IgD-negative memory B cell (primary cell): ENCODE results near the gene ZC3H14. TPM values are rescaled to one million over a fixed set of nuclear protein-coding genes. Genes with fewer than 3 reads are reported as not detected.
A peak's percentile ranks its signal among the peaks of the same experiment; 100 is the strongest.

ENCODE experiments used
- H3K27ac Mint-ChIP-seq, 3 donors: one replicate each; pipeline ENCODE4 v1.8.0; 2020 to 2022; ENCODE audit warnings: mild to moderate bottlenecking in 3 of 3, mixed read lengths in 3 of 3, moderate library complexity in 1 of 3
- H3K27me3 Mint-ChIP-seq: one replicate; pipeline ENCODE4 v1.8.0; 2021; ENCODE audit warnings: mixed read lengths
- H3K36me3 Mint-ChIP-seq: one replicate; pipeline ENCODE4 v1.8.0; 2020; ENCODE audit warnings: mild to moderate bottlenecking, mixed read lengths
- H3K4me1 Mint-ChIP-seq, 3 donors: one replicate each; pipeline ENCODE4 v1.8.0; 2020 to 2022; ENCODE audit warnings: mixed read lengths in 3 of 3, mild to moderate bottlenecking in 1 of 3
- H3K4me3 Mint-ChIP-seq, 4 donors: one replicate each; pipeline ENCODE4 v1.8.0; 2020 to 2022; ENCODE audit warnings: mild to moderate bottlenecking in 4 of 4, mixed read lengths in 4 of 4, moderate library complexity in 3 of 4
- H3K9me3 Mint-ChIP-seq, 3 donors: one replicate each; pipeline ENCODE4 v1.8.0; 2020 to 2021; ENCODE audit warnings: mixed read lengths in 3 of 3, mild to moderate bottlenecking in 1 of 3
- polyA plus RNA-seq: library from polyadenylated mRNA; unstranded; fragments of 300-500 nt; fragmentation: Illumina TruSeq; gene quantifications from one replicate; pipeline ENCODE4 v1.2.3, GENCODE V29; 2021

ZC3H14 gene
- polyA plus RNA-seq, 1 donor from 2014 or later, result 45.4 TPM

- Mint-ChIP-seq H3K27me3 (peaks cover 2% of the 10 kb centered on the region), H3K9me3 (peaks cover 0 to 5% (median 0%) of the 10 kb centered on the region in 3 donors), H3K36me3 (peaks cover 3% of the 10 kb centered on the region), H3K4me3 (peak overlapping the region; percentile 94 to 98 (median 96)), H3K27ac (peak overlapping the region; percentile 77 to 95 (median 90)), H3K4me1 (peaks cover 12 to 26% (median 18%) of the 10 kb centered on the region in 3 donors)
Measured at GRCh38 chr14:88563845-88564244, 1.0 kb downstream of the ZC3H14 start.

GRCh38 chr14:88565427-88565826, 2.6 kb downstream of the ZC3H14 start:
- peaks cover 8% of the 10 kb centered on the region for H3K36me3 Mint-ChIP-seq
- no peak overlapping the region for H3K27ac Mint-ChIP-seq
- H3K4me1 Mint-ChIP-seq, result peaks cover 12 to 23% (median 17%) of the 10 kb centered on the region in 3 donors
- no peaks in the 10 kb centered on the region for H3K27me3 Mint-ChIP-seq
- peak overlapping the region in 1 of 4 donors; percentile 38 for H3K4me3 Mint-ChIP-seq
- peaks cover 0 to 5% (median 0%) of the 10 kb centered on the region in 3 donors for H3K9me3 Mint-ChIP-seq

GRCh38 chr14:88568196-88568595, 5.4 kb downstream of the ZC3H14 start:
- H3K36me3 Mint-ChIP-seq, result peaks cover 12% of the 10 kb centered on the region

GRCh38 chr14:88572117-88572516, 9.3 kb downstream of the ZC3H14 start:
- Mint-ChIP-seq H3K4me1 (peaks cover 0 to 2% (median 0%) of the 10 kb centered on the region in 3 donors), H3K27ac (no peak overlapping the region), H3K27me3 (no peaks in the 10 kb centered on the region), H3K9me3 (peaks cover 0 to 5% (median 0%) of the 10 kb centered on the region in 3 donors), H3K4me3 (no peak overlapping the region), H3K36me3 (peaks cover 14% of the 10 kb centered on the region)

More at GRCh38 chr14:88568196-88568595, 5.4 kb downstream of the ZC3H14 start:
- Mint-ChIP-seq H3K9me3 (peaks cover 0 to 5% (median 0%) of the 10 kb centered on the region in 3 donors), H3K27me3 (no peaks in the 10 kb centered on the region), H3K27ac (no peak overlapping the region), H3K4me3 (no peak overlapping the region), H3K4me1 (peaks cover 10 to 12% (median 12%) of the 10 kb centered on the region in 3 donors)

- H3K9me3 Mint-ChIP-seq, result no peaks in the 10 kb centered on the region
- peaks cover 14% of the 10 kb centered on the region for H3K36me3 Mint-ChIP-seq
Measured at GRCh38 chr14:88576222-88576621, 13.4 kb downstream of the ZC3H14 start.

GRCh38 chr14:88584451-88584850, 21.6 kb downstream of the ZC3H14 start:
- Mint-ChIP-seq H3K27ac (no peak overlapping the region), H3K9me3 (no peaks in the 10 kb centered on the region)

More at GRCh38 chr14:88576222-88576621, 13.4 kb downstream of the ZC3H14 start:
- Mint-ChIP-seq H3K27me3 (no peaks in the 10 kb centered on the region), H3K4me1 (no peaks in the 10 kb centered on the region), H3K4me3 (no peak overlapping the region), H3K27ac (no peak overlapping the region)

GRCh38 chr14:88588081-88588480, 25.2 kb downstream of the ZC3H14 start:
- no peaks in the 10 kb centered on the region for H3K9me3 Mint-ChIP-seq
- no peaks in the 10 kb centered on the region for H3K27me3 Mint-ChIP-seq
- no peak overlapping the region for H3K4me3 Mint-ChIP-seq
- peaks cover 20% of the 10 kb centered on the region for H3K36me3 Mint-ChIP-seq
- H3K4me1 Mint-ChIP-seq, result peaks cover 0 to 4% (median 4%) of the 10 kb centered on the region in 3 donors
- peak overlapping the region in 1 of 3 donors; percentile 18 for H3K27ac Mint-ChIP-seq

More at GRCh38 chr14:88584451-88584850, 21.6 kb downstream of the ZC3H14 start:
- Mint-ChIP-seq H3K4me3 (no peak overlapping the region), H3K36me3 (peaks cover 27% of the 10 kb centered on the region), H3K4me1 (peaks cover 0 to 4% (median 1%) of the 10 kb centered on the region in 3 donors), H3K27me3 (no peaks in the 10 kb centered on the region)

GRCh38 chr14:88590173-88590572, 27.3 kb downstream of the ZC3H14 start:
- H3K27ac Mint-ChIP-seq, result peak overlapping the region in 1 of 3 donors; percentile 59
- no peak overlapping the region for H3K4me3 Mint-ChIP-seq
- H3K36me3 Mint-ChIP-seq, result peaks cover 14% of the 10 kb centered on the region
- H3K27me3 Mint-ChIP-seq, result no peaks in the 10 kb centered on the region
- peaks cover 0 to 2% (median 0%) of the 10 kb centered on the region in 3 donors for H3K4me1 Mint-ChIP-seq
- no peaks in the 10 kb centered on the region for H3K9me3 Mint-ChIP-seq

GRCh38 chr14:88592031-88592430, 29.2 kb downstream of the ZC3H14 start:
- Mint-ChIP-seq H3K9me3 (no peaks in the 10 kb centered on the region), H3K36me3 (peaks cover 13% of the 10 kb centered on the region), H3K4me3 (no peak overlapping the region), H3K27ac (no peak overlapping the region), H3K4me1 (peaks cover 0 to 2% (median 0%) of the 10 kb centered on the region in 3 donors), H3K27me3 (no peaks in the 10 kb centered on the region)

- H3K27ac Mint-ChIP-seq, result no peak overlapping the region
- no peaks in the 10 kb centered on the region for H3K27me3 Mint-ChIP-seq
- H3K4me3 Mint-ChIP-seq, result peak overlapping the region in 1 of 4 donors; percentile 5
- H3K36me3 Mint-ChIP-seq, result peaks cover 21% of the 10 kb centered on the region
- no peaks in the 10 kb centered on the region for H3K9me3 Mint-ChIP-seq
- H3K4me1 Mint-ChIP-seq, result peaks cover 15 to 19% (median 18%) of the 10 kb centered on the region in 3 donors
Measured at GRCh38 chr14:88597038-88597437, 34.2 kb downstream of the ZC3H14 start.

GRCh38 chr14:88597601-88598000, 34.8 kb downstream of the ZC3H14 start:
- Mint-ChIP-seq H3K27ac (peak overlapping the region in 1 of 3 donors; percentile 1), H3K36me3 (peaks cover 21% of the 10 kb centered on the region), H3K9me3 (no peaks in the 10 kb centered on the region), H3K4me1 (peaks cover 15 to 19% (median 18%) of the 10 kb centered on the region in 3 donors), H3K27me3 (no peaks in the 10 kb centered on the region), H3K4me3 (no peak overlapping the region)

GRCh38 chr14:88598097-88598675, 35.3 kb downstream of the ZC3H14 start:
- Mint-ChIP-seq H3K27ac (peak overlapping the region in 1 of 3 donors; percentile 1), H3K36me3 (peaks cover 22% of the 10 kb centered on the region), H3K27me3 (no peaks in the 10 kb centered on the region), H3K4me3 (no peak overlapping the region), H3K4me1 (peaks cover 15 to 19% (median 18%) of the 10 kb centered on the region in 3 donors), H3K9me3 (no peaks in the 10 kb centered on the region)

- Mint-ChIP-seq H3K4me3 (peak overlapping the region in 2 of 4 donors; percentile 43 to 87), H3K36me3 (peaks cover 27% of the 10 kb centered on the region)
Measured at GRCh38 chr14:88599326-88599725, 36.5 kb downstream of the ZC3H14 start.

GRCh38 chr14:88599761-88600439, 37.1 kb downstream of the ZC3H14 start:
- peak overlapping the region in 2 of 4 donors; percentile 43 to 87 for H3K4me3 Mint-ChIP-seq
- H3K27ac Mint-ChIP-seq, result peak overlapping the region in 2 of 3 donors; percentile 53 to 70
- H3K27me3 Mint-ChIP-seq, result no peaks in the 10 kb centered on the region
- peaks cover 23% of the 10 kb centered on the region for H3K36me3 Mint-ChIP-seq
- H3K9me3 Mint-ChIP-seq, result no peaks in the 10 kb centered on the region
- peaks cover 15 to 19% (median 18%) of the 10 kb centered on the region in 3 donors for H3K4me1 Mint-ChIP-seq

More at GRCh38 chr14:88599326-88599725, 36.5 kb downstream of the ZC3H14 start:
- peak overlapping the region in 1 of 3 donors; percentile 70 for H3K27ac Mint-ChIP-seq
- no peaks in the 10 kb centered on the region for H3K27me3 Mint-ChIP-seq
- peaks cover 15 to 19% (median 18%) of the 10 kb centered on the region in 3 donors for H3K4me1 Mint-ChIP-seq
- H3K9me3 Mint-ChIP-seq, result no peaks in the 10 kb centered on the region

GRCh38 chr14:88604212-88604611, 41.4 kb downstream of the ZC3H14 start:
- Mint-ChIP-seq H3K27ac (peak overlapping the region in 1 of 3 donors; percentile 14), H3K4me3 (no peak overlapping the region), H3K4me1 (peaks cover 12 to 19% (median 16%) of the 10 kb centered on the region in 3 donors), H3K27me3 (no peaks in the 10 kb centered on the region), H3K36me3 (peaks cover 22% of the 10 kb centered on the region), H3K9me3 (no peaks in the 10 kb centered on the region)
